ENCODE results near the gene RHOT1.
"Not testable (repeated sequence)": the region's sequence is repeated elsewhere in the genome, so short reads cannot be mapped to it uniquely, and the experiment has no call there.

RHOT1 gene

DNA sequence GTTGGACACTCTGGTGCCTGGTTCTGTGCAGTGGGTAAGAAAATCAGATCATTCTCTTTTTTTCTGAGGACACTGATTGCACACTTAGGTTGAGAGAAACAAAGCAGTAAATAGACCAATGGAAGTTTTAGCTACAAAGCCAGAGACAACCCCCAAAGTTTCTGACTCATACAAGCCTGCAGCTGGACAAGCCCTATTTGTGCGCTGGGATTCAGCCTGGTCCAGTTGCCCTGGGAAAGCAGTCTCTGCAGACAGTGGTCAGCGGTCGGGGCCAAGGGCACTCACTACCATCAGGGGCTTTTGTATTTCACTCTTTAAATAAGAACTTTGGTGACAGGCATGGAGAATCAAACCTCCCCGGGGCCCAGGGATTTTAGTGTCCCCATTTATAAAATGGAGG lies 117.3 kb downstream of the RHOT1 start:
- no peak overlapping the region for H3K27ac ChIP-seq
- TF ChIP-seq, protein P1, sequence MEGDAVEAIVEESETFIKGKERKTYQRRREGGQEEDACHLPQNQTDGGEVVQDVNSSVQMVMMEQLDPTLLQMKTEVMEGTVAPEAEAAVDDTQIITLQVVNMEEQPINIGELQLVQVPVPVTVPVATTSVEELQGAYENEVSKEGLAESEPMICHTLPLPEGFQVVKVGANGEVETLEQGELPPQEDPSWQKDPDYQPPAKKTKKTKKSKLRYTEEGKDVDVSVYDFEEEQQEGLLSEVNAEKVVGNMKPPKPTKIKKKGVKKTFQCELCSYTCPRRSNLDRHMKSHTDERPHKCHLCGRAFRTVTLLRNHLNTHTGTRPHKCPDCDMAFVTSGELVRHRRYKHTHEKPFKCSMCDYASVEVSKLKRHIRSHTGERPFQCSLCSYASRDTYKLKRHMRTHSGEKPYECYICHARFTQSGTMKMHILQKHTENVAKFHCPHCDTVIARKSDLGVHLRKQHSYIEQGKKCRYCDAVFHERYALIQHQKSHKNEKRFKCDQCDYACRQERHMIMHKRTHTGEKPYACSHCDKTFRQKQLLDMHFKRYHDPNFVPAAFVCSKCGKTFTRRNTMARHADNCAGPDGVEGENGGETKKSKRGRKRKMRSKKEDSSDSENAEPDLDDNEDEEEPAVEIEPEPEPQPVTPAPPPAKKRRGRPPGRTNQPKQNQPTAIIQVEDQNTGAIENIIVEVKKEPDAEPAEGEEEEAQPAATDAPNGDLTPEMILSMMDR (IDR thresholded peaks at IDR 0.05) = no peak
- TF ChIP-seq ZFX (IDR thresholded peaks at IDR 0.05; ENCODE audit: borderline replicate concordance) = no peak

DNA sequence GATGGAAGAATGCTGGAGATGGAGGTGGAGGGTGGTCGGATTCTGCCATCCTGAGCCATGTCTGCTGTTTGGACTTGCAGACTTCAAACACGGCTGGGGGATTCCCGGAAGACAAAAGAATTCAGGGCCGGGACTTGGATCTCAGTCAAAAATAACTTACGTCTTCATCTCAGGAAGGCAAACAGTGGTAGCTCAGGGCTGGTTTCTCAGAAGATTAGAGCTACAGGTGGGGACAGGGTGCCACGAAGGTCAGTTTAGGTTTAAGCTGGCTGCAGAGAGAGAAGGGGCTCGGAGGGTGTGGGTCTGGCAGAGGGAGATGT lies 119.1 kb downstream of the RHOT1 start:
- no peak for TF ChIP-seq ZFX (IDR thresholded peaks at IDR 0.05; ENCODE audit: borderline replicate concordance)
- TF ChIP-seq, protein P1 (IDR thresholded peaks at IDR 0.05) = no peak
- no peak overlapping the region for H3K27ac ChIP-seq

DNA sequence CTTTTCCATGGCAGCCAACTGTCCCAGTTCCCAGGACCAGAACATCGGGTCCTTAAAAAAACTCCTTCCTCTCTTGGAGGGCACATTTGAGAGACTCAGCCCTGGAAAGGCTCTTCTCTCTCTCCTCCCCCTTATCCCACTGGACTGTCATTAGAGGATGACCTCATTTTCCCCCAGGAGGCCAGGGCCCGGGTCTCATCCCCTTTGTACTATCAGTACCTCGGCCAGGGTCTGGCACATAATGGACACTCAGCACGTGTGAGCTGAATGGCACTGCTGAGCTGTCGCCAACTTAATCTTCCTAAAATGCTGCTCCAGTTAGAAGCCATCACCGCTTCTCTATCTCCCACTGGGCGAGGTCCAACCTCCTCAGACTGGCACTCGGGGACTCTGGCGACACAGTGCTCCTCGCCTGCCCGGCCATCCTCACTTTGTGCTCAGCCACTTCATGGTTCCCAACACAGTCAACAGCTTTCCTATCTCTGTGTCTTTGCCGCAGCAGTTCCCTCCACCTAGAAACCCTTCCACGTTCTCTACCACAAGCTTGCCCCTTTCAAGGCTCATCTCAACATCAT lies 119.7 kb downstream of the RHOT1 start:
- no peak overlapping the region for H3K27ac ChIP-seq
- TF ChIP-seq, protein P1 (IDR thresholded peaks at IDR 0.05) = no peak
- no peak for TF ChIP-seq ZFX (IDR thresholded peaks at IDR 0.05; ENCODE audit: borderline replicate concordance)

DNA sequence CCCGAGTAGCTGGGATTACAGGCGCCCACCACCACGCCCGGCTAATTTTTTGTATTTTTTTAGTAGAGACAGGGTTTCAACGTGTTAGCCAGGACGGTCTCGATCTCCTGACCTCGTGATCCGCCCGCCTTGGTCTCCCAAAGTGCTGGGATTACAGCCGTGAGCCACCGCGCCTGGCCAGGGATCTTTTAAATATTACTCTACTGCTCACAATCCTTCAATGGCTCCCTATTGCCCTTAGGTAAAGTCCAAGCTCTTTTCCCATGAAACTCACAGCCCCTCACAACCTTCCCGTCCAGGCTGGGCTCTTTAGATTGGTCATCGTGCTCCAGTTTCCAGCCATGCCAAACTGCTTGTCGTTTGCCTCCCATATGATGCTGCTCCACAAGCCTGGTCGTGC lies 121.2 kb downstream of the RHOT1 start:
- H3K27ac ChIP-seq = not testable (repeated sequence)

DNA sequence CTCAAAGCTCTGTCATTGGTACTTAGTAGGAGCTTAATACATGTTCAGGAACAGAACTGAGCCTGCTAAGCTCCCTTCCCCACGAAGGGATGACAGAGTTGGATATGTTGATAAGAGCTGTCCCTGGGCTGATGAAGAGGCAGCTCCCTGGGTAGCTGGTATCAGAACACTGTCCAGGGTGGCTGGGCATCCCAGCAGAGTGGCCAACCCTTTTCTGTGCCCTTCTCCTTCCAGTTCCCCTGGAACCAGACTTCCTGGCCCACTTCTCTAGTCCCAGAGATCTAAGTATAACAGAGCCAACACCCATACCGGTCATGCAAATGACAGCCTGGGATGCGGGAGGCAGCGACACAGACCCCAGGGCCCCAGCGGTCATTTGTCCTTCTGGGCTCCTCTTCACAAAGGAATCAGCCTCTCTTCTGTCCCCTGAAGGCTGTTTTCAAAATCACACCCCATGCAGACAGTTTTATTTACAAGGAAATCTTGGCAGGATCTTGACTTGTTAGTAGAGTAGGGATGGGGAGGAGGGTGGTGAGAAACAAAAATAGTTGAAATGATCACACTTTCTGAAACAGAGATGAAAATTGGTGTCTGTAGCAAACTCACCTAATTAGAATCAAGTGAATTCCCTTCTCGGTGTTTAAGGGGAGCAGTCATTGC lies 122.0 kb downstream of the RHOT1 start:
- no peak overlapping the region for H3K27ac ChIP-seq
- TF ChIP-seq, protein P1 (IDR thresholded peaks at IDR 0.05) = no peak
- TF ChIP-seq ZFX (IDR thresholded peaks at IDR 0.05; ENCODE audit: borderline replicate concordance) = no peak

DNA sequence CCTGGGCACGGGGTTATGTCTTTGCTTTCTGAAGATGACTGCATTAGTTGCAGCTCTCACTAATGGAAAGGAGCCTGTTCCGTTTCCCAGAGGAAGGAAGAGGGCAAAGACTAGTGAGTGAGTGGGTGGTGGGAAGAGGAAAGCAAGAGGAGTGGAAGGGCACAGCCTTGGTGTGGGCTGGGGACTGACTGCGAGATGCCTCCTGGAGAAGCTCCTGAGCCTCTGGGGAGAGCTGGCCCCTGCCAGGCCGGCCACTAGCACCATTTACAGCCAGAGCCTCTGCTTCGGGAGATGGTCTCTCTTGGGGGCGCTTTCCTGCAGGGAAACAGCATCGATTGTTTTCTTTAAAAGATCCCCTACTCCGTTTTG lies 122.5 kb downstream of the RHOT1 start:
- no peak for TF ChIP-seq ZFX (IDR thresholded peaks at IDR 0.05; ENCODE audit: borderline replicate concordance)
- TF ChIP-seq, protein P1 (IDR thresholded peaks at IDR 0.05) = no peak
- no peak overlapping the region for H3K27ac ChIP-seq

DNA sequence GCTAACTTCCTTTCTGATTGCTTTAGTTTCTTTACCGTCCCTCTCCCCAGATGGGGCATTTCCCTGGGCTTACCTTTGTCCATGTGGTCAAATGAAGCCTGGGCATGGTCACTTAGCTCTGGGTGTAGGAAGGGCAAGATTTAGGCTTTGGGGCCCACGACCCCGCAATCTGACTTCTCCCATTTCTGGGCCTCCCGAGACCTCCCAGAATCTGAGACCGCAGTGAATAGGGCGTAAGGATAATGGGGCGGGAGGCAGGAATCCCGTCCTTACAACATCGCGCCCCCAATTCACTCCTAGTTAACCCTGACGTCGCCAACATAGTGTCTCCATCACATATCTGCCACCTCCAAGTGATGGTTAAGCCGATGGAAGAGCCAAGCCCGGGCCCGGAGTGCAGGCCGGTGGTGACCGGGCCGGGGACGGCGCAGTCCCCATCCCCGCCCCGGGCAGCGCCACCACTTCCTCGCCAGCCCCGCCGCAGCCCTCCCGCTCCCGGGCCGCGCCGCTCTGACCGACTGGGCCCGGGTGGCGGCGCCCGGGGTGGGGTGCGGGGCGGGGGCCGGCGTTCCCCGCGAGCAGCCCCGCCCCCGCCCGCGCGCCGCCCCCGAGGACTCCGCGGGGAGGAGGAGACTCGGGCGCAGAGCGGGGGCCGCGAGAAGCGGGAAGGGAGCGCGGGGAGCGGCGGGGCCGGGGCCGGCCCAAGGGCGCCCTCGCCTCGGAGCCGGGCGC lies 123.1 kb downstream of the RHOT1 start, which contains the start of gene RHBDL3:
RHBDL3 (plus strand) TSS at position 641 of the 732 bp plus-strand sequence. CDS start 358 bp downstream, outside the sequence.
- TF ChIP-seq ZFX (IDR thresholded peaks at IDR 0.05; ENCODE audit: borderline replicate concordance) = no peak
- TF ChIP-seq, protein P1 (IDR thresholded peaks at IDR 0.05) = no peak
- no peak within 1 kb of the TSS for H3K27ac ChIP-seq

Data from 22Rv1 (cell line).